HepG2 (cell line): ENCODE data around the gene ZWILCH. TPM values are rescaled to one million over a fixed set of nuclear protein-coding genes. Genes with fewer than 3 reads are reported as not detected.

Experiments used
- ARID4A ChIP-seq: sonication (generic); formaldehyde crosslinking; IDR thresholded peaks from 2 replicates; pipeline ENCODE4 v1.5.0; 2020; ENCODE audit warnings: mild to moderate bottlenecking, missing genetic modification reagents, borderline replicate concordance
- CBFB ChIP-seq: sonication (generic); formaldehyde crosslinking; IDR thresholded peaks from 2 replicates; pipeline ENCODE4 v1.4.0; 2020; ENCODE audit warnings: missing genetic modification reagents
- HMGXB4 ChIP-seq, 2 experiments: sonication (generic) in 1 of 2; formaldehyde crosslinking in 1 of 2; IDR thresholded peaks; 2 replicates each; pipeline versions ENCODE4 v1.4.0 to v1.6.1; 2018 to 2020; ENCODE audit warnings: missing genetic modification reagents in 2 of 2, borderline replicate concordance in 1 of 2, low read depth in 1 of 2, mild to moderate bottlenecking in 1 of 2, missing biosample characterization in 1 of 2
- NR2F6 ChIP-seq, 2 experiments: IDR thresholded peaks; 2 replicates each; pipeline ENCODE4 v1.6.1; 2016; ENCODE audit warnings: antibody characterized with exemption in 1 of 2, mild to moderate bottlenecking in 1 of 2
- SCMH1 ChIP-seq: sonication (generic); formaldehyde crosslinking; IDR thresholded peaks from 2 replicates; pipeline ENCODE4 v1.9.0; 2021; ENCODE audit warnings: missing genetic modification reagents, mild to moderate bottlenecking, borderline replicate concordance
- THYN1 ChIP-seq: sonication (generic); formaldehyde crosslinking; IDR thresholded peaks from 2 replicates; pipeline ENCODE4 v1.8.1; 2023; ENCODE audit warnings: low read depth, mild to moderate bottlenecking, moderate library complexity, missing genetic modification reagents, borderline replicate concordance
- ZBTB34 ChIP-seq: sonication (generic); formaldehyde crosslinking; IDR thresholded peaks from 2 replicates; pipeline ENCODE4 v1.8.0; 2022; ENCODE audit warnings: mild to moderate bottlenecking, missing genetic modification reagents
- ZFY ChIP-seq: sonication (generic); formaldehyde crosslinking; IDR thresholded peaks from 2 replicates; pipeline ENCODE4 v1.4.0; 2020; ENCODE audit warnings: missing genetic modification reagents
- ZNF251 ChIP-seq: sonication (generic); formaldehyde crosslinking; IDR thresholded peaks from 2 replicates; pipeline ENCODE4 v1.9.0; 2021; ENCODE audit warnings: mild to moderate bottlenecking, missing genetic modification reagents
- ZNF331 ChIP-seq: sonication (generic); formaldehyde crosslinking; IDR thresholded peaks from 2 replicates; pipeline ENCODE4 v1.4.0; 2020; ENCODE audit warnings: missing genetic modification reagents
- ZNF687 ChIP-seq: sonication (generic); formaldehyde crosslinking; IDR thresholded peaks from 2 replicates; pipeline ENCODE4 v1.5.1; 2020; ENCODE audit warnings: mild to moderate bottlenecking, missing genetic modification reagents, moderate library complexity
- ZNF747 ChIP-seq: sonication (generic); formaldehyde crosslinking; IDR thresholded peaks from 2 replicates; pipeline ENCODE4 v1.8.1; 2023; ENCODE audit warnings: missing genetic modification reagents, mild to moderate bottlenecking, borderline replicate concordance
- polyA plus RNA-seq, 8 experiments: library from polyadenylated mRNA; depleted of rRNA in 3 of 8; stranded (reverse) in 7 of 8; unstranded in 1 of 8; fragments of >200 nt; fragmentation: Illumina TruSeq in 4 of 8; extraction: Trizol in 4 of 8; gene quantifications; 2 replicates each; pipeline versions ENCODE4 v1.2.1 to v1.2.3, GENCODE V29; 2011 to 2016; ENCODE audit warnings: low read depth in 4 of 8, missing spikeins in 1 of 8, mixed read lengths in 1 of 8; ENCODE audit not compliant: insufficient read depth in 1 of 8
- total RNA-seq, 5 experiments: library from RNA; depleted of rRNA; stranded (reverse); fragments of >200 nt; fragmentation: Illumina TruSeq; extraction: Trizol; gene quantifications; 2 replicates each; pipeline ENCODE4 v1.2.3, GENCODE V29; 2016; ENCODE audit warnings: low read depth in 1 of 5
- TF ChIP-seq, protein P1 (sequence below): sonication (generic); formaldehyde crosslinking; IDR thresholded peaks from 2 replicates; pipeline ENCODE4 v1.9.0; 2021; ENCODE audit warnings: missing genetic modification reagents, borderline replicate concordance

The ZWILCH gene
- total and polyA plus RNA-seq, 2 of the 13 experiments (the other 11 are each of a cell fraction or from before 2014, with no cell fraction given) = 9.5 to 27.8 TPM

DNA sequence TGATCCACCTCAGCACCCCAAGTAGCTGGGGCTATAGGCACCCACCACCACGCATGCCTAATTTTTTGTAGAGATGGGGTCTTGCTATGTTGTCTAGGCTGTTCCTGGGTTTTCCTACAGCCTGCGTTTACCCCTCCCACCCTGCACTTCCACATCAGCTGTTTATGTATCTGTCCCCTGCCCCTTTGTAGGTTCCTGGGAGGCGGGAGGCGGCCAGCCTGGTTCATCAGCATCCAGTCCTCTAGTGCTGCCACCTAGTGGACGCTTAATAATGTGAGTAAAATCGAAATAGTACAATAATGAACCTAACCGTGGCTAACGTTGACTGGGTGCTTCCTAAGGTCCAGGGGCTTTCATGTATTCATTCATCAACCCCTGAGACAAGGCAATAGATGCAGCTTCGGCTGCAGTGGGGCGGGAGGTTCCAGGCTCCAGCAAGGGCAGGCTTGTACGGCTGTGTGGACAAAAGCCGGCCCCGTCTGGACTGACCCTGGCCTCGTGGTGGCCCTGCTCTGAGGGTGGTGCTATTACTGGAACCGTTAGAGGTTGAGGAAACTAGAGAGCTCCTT lies 61.9 kb downstream of the ZWILCH start (continued):
- TF ChIP-seq SCMH1 (CRISPR knock-in tag) (no peak), HMGXB4 (CRISPR knock-in tag; IDR thresholded peaks at IDR 0.05; ENCODE audit: borderline replicate concordance in 1 of 2, low read depth in 1 of 2) (peak; percentile 62 to 75), ZNF251 (CRISPR knock-in tag) (no peak), ZNF687 (CRISPR knock-in tag) (peak; percentile 74), ZNF331 (CRISPR knock-in tag) (peak; percentile 46; the same call in 1 of the 2 replicates), ARID4A (CRISPR knock-in tag) (peak; percentile 26; the same call in 1 of the 2 replicates), ZNF747 (no peak), THYN1 (CRISPR knock-in tag) (no peak), ZBTB34 (CRISPR knock-in tag) (no peak), NR2F6 (IDR thresholded peaks at IDR 0.05) (no peak), NR2F6 (CRISPR knock-in tag; IDR thresholded peaks at IDR 0.05) (no peak), CBFB (CRISPR knock-in tag) (no peak), ZFY (peak; percentile 32; the same call in 1 of the 2 replicates)
- TF ChIP-seq, protein P1, sequence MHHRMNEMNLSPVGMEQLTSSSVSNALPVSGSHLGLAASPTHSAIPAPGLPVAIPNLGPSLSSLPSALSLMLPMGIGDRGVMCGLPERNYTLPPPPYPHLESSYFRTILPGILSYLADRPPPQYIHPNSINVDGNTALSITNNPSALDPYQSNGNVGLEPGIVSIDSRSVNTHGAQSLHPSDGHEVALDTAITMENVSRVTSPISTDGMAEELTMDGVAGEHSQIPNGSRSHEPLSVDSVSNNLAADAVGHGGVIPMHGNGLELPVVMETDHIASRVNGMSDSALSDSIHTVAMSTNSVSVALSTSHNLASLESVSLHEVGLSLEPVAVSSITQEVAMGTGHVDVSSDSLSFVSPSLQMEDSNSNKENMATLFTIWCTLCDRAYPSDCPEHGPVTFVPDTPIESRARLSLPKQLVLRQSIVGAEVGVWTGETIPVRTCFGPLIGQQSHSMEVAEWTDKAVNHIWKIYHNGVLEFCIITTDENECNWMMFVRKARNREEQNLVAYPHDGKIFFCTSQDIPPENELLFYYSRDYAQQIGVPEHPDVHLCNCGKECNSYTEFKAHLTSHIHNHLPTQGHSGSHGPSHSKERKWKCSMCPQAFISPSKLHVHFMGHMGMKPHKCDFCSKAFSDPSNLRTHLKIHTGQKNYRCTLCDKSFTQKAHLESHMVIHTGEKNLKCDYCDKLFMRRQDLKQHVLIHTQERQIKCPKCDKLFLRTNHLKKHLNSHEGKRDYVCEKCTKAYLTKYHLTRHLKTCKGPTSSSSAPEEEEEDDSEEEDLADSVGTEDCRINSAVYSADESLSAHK = no peak
